T-helper 2 cell treated with Interferon-gamma antibody and Interleukin-4, amounts not matched to agents 100 ng/mL and 5 ng/mL, for 36 hours (primary cell): ENCODE results near the gene CNOT9. TPM values are rescaled to one million over a fixed set of nuclear protein-coding genes. Genes with fewer than 3 reads are reported as not detected.

Experiments used
- intact Hi-C: fragments of 100-400 bp; cut with micrococcal nuclease; formaldehyde crosslinking; loops from one replicate; pipeline ENCODE4 v1.15.1; 2023
- total RNA-seq: library from RNA; stranded (reverse); gene quantifications from 2 replicates; pipeline ENCODE4 v1.2.3, GENCODE V29; 2022

Gene CNOT9
- total RNA-seq, 1 donor from 2014 or later = 95.5 TPM

DNA sequence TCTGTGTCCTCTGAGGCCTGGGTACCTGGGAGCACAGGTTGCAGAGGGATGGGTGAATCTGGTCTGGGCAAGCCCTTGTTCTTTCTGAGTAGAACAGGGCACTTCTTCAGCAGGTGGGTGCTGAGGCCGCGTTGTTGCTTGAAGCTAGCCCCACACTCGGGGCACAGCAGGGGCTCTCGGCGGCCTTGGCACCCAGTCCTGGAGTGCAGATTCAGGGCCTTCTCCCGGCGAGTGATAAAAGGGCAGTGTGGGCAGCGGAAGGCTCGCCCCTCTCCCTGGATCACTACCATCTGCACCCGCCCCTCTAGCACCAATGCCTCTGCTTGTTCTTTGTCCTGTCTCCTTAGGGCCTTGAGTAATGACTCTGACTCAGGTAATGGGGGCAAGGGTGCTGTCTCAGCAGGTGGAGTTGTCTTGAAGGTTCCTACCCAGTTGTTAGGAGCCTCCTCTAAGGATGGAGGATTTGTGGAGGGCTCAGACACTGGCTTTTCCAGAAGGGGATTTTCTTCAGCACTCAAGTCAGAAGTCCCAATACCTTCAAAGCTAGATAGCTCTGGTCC is 75.2 kb downstream of the CNOT9 start:
- intact Hi-C loops = no loop called here

DNA sequence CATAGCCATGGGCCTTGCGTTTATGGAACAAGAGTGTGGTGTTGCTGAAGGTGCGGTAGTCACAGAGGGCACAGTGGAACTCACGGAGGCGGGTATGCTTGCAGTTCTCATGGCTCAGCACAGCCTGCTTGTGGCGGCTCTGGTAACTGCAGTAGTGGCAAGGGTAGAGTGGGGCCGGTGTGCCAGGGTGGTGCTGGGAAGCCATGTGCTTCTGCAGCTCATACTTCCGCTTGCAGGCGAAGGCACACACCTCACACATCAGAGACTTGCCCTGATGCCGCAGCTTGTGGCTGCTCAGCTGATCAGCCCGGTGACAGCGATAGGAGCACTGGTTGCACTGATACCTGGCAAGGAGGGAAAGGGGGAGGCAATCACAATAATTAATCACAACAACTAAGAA is 76.1 kb downstream of the CNOT9 start:
- intact Hi-C loops = no loop called here

DNA sequence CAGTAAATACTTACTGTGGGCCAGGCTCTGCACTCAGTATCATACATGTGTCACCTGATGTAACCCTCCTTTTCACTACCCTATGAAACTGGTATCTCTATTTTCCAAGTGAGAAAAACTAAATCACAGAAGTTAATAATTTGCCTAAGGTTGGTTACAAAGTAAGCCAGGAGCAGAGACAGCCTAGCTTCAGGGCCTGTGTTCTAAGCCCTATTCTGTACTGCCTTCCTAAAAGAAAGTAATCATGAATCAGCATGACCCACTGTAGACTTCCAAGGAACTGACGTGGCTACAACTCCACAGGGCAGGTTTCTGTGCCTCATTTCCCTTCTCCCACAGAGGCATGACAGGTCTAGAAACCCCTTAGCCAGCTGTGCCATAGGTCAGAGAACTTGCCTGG is 76.5 kb downstream of the CNOT9 start:
- intact Hi-C loops = no loop called here

Other genes with a start within 250 kb of the CNOT9 start
- not detected in 2 replicates for gene CATIP, start 212.0 kb upstream of the CNOT9 start, total RNA-seq
- 0.16 and 0.27 TPM in 2 replicates for gene SLC11A1, start 186.6 kb upstream of the CNOT9 start, total RNA-seq
- gene CTDSP1, start 169.0 kb upstream of the CNOT9 start, total RNA-seq = 204 and 207 TPM in 2 replicates
- not detected in 2 replicates for gene VIL1, start 149.7 kb upstream of the CNOT9 start, total RNA-seq
- 32.2 and 34.1 TPM in 2 replicates for gene USP37, start 488 bp upstream of the CNOT9 start, total RNA-seq
- 0.30 and 0.48 TPM in 2 replicates for gene PLCD4, start 39.1 kb downstream of the CNOT9 start, total RNA-seq
- gene ZNF142, start 90.8 kb downstream of the CNOT9 start, total RNA-seq = 51.8 and 52.9 TPM in 2 replicates
- 54.6 and 57.1 TPM in 2 replicates for gene BCS1L, start 90.8 kb downstream of the CNOT9 start, total RNA-seq
- gene RNF25, start 103.2 kb downstream of the CNOT9 start, total RNA-seq = 20.7 and 21.2 TPM in 2 replicates
- gene STK36, start 103.2 kb downstream of the CNOT9 start, total RNA-seq = 13.6 TPM in 2 replicates
- 38.3 and 45.8 TPM in 2 replicates for gene TTLL4, start 142.0 kb downstream of the CNOT9 start, total RNA-seq
- 0.18 TPM in 1 of 2 replicates, not detected in the other for gene CYP27A1, start 213.3 kb downstream of the CNOT9 start, total RNA-seq